Natural killer cell (primary cell): ENCODE measurements around the gene ADAP2. TPM values are rescaled to one million over a fixed set of nuclear protein-coding genes. Genes with fewer than 3 reads are reported as not detected.
"Not testable (repeated sequence)": the region's sequence is repeated elsewhere in the genome, so short reads cannot be mapped to it uniquely, and the experiment has no call there.

ENCODE experiments used
- ATAC-seq, 3 donors: fragments of 150-1000 bp in 2 of 3; fragments of 200-7000 bp in 1 of 3; cut with Tn5 transposase; 1 replicate in 1 of 3; 2 replicates in 2 of 3; pipeline ENCODE4 v1.10.0; 2021; ENCODE audit warnings: mild to moderate bottlenecking in 2 of 3, moderate library complexity in 2 of 3
- DNase-seq, 2 donors: peaks; one replicate each; pipeline versions ENCODE4 v3.0.0 to v3.0.0-alpha.2; 2013 to 2021; ENCODE audit warnings: mixed read lengths in 1 of 2
- H3K27ac ChIP-seq: one replicate; pipeline ENCODE4 v1.5.1; 2013; ENCODE audit warnings: mild to moderate bottlenecking, low read length
- H3K27me3 ChIP-seq: one replicate; pipeline ENCODE4 v1.6.1; 2013; ENCODE audit warnings: low read length; ENCODE audit not compliant: control insufficient read depth, insufficient read depth
- H3K36me3 ChIP-seq: one replicate; pipeline ENCODE4 v1.6.1; 2013; ENCODE audit warnings: low read length; ENCODE audit not compliant: control insufficient read depth, insufficient read depth
- H3K4me1 ChIP-seq: one replicate; pipeline ENCODE4 v1.6.1; 2013; ENCODE audit warnings: low read length; ENCODE audit not compliant: control insufficient read depth, insufficient read depth
- H3K4me3 ChIP-seq: one replicate; pipeline ENCODE4 v1.5.1; 2013; ENCODE audit warnings: low read length
- H3K9me3 ChIP-seq: one replicate; pipeline ENCODE4 v1.6.1; 2013; ENCODE audit warnings: low read length; ENCODE audit not compliant: control insufficient read depth, insufficient read depth
- H3K27ac Mint-ChIP-seq, 2 donors: one replicate each; pipeline ENCODE4 v1.8.0; 2022; ENCODE audit warnings: mild to moderate bottlenecking in 2 of 2, mixed read lengths in 2 of 2, moderate library complexity in 1 of 2
- H3K27me3 Mint-ChIP-seq, 2 donors: one replicate each; pipeline ENCODE4 v1.8.0; 2022; ENCODE audit warnings: low read depth in 2 of 2, mixed read lengths in 2 of 2
- H3K36me3 Mint-ChIP-seq: one replicate; pipeline ENCODE4 v1.8.0; 2022; ENCODE audit warnings: mixed read lengths
- H3K4me1 Mint-ChIP-seq, 2 donors: one replicate each; pipeline ENCODE4 v1.8.0; 2022; ENCODE audit warnings: mixed read lengths in 2 of 2
- H3K4me3 Mint-ChIP-seq: one replicate; pipeline ENCODE4 v1.8.0; 2022; ENCODE audit warnings: mild to moderate bottlenecking, moderate library complexity, mixed read lengths
- H3K9me3 Mint-ChIP-seq, 2 donors: one replicate each; pipeline ENCODE4 v1.8.0; 2022; ENCODE audit warnings: mixed read lengths in 2 of 2
- whole genome bisulfite sequencing: methylation state at CpG from one replicate; pipeline ENCODE4 v1.1.7; 2013; ENCODE audit warnings: missing lambda C conversion rate; ENCODE audit not compliant: insufficient coverage; 5-methylcytosine and 5-hydroxymethylcytosine counted together
- intact Hi-C: fragments of 100-400 bp; cut with micrococcal nuclease; formaldehyde crosslinking; loops from one replicate; pipeline ENCODE4 v1.14.2; 2022
- total RNA-seq, 4 donors: library from RNA; stranded (reverse); fragments of 120-200 nt in 1 of 4; gene quantifications; one replicate each; pipeline versions ENCODE4 v1.2.3 to v1.2.4, GENCODE V29; 2013 to 2022
- TF ChIP-seq, protein P1 (sequence below): fragments of 200-600 bp; IDR thresholded peaks from one replicate; pipeline ENCODE4 v1.8.0; 2022; ENCODE audit warnings: antibody characterized with exemption

Gene ADAP2
- total RNA-seq, 3 donors from 2014 or later (not counting 1 experiment from before 2014, with no cell fraction given), result 2.6 to 6.6 (median 2.9) TPM

DNA sequence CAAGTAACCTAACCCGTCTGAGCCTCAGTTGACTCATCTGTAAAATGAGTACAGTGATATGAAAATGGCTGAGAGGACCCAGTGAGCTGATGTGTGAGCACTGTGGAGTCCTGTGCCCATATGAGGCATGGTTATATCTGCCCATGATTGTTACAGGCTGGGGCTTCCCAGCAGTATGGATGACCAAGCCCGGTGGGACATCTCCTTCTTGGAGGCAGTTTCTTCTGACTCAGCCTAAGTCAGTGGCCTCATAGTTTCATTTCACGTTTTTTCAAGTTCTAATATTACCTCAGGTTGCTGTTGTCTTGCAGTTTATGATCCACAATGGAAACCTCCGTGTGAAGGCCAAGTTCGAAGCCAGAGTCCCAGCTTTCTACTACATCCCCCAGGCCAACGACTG is 4.8 kb downstream of the ADAP2 start:
- peaks cover 6% of the 10 kb centered on the region for H3K4me1 ChIP-seq
- intact Hi-C loops, result no loop called here
- TF ChIP-seq, protein P1, sequence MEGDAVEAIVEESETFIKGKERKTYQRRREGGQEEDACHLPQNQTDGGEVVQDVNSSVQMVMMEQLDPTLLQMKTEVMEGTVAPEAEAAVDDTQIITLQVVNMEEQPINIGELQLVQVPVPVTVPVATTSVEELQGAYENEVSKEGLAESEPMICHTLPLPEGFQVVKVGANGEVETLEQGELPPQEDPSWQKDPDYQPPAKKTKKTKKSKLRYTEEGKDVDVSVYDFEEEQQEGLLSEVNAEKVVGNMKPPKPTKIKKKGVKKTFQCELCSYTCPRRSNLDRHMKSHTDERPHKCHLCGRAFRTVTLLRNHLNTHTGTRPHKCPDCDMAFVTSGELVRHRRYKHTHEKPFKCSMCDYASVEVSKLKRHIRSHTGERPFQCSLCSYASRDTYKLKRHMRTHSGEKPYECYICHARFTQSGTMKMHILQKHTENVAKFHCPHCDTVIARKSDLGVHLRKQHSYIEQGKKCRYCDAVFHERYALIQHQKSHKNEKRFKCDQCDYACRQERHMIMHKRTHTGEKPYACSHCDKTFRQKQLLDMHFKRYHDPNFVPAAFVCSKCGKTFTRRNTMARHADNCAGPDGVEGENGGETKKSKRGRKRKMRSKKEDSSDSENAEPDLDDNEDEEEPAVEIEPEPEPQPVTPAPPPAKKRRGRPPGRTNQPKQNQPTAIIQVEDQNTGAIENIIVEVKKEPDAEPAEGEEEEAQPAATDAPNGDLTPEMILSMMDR, result no peak
- Mint-ChIP-seq H3K36me3 (no peaks in the 10 kb centered on the region), H3K27ac (no peak overlapping the region), H3K4me3 (no peak overlapping the region), H3K4me1 (peaks cover 5 to 10% of the 10 kb centered on the region in 2 donors), H3K27me3 (peaks cover 23 to 27% of the 10 kb centered on the region in 2 donors), H3K9me3 (no peaks in the 10 kb centered on the region)
- peaks cover 6% of the 10 kb centered on the region for H3K27me3 ChIP-seq
- H3K9me3 ChIP-seq, result no peaks in the 10 kb centered on the region
- DNase-seq, result no peak
- H3K36me3 ChIP-seq, result no peaks in the 10 kb centered on the region
- no peak for ATAC-seq
- WGBS, result 59% methylated on average over 3 of the region's 6 CpGs
- H3K4me3 ChIP-seq, result no peak overlapping the region
- H3K27ac ChIP-seq, result no peak overlapping the region

DNA sequence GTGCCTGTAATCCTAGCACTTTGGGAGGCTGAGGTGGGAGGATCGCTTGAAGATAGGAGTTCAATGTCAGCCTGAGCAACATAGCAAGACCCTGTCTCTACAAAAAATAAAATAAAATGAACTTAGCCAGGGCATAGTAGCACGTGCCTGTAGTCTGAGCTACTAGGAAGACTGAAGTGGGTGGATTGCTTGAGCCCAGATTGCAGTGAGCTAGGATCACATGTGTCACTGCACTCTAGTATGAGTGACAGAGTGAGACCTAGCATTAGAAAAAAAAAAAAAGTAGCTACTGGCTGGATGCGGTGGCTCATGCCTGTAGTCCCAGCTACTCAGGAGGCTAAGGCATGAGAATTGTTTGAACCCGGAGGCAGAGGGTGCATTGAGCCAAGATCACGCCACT is 6.0 kb downstream of the ADAP2 start:
- TF ChIP-seq, protein P1, result no peak
- peaks cover 2% of the 10 kb centered on the region in 2 donors for H3K4me1 Mint-ChIP-seq
- no peak for ATAC-seq
- H3K4me3 Mint-ChIP-seq, result no peak overlapping the region
- Histone ChIP-seq H3K4me1 (peaks cover 3% of the 10 kb centered on the region), H3K4me3 (no peak overlapping the region), H3K9me3 (no peaks in the 10 kb centered on the region), H3K36me3 (no peaks in the 10 kb centered on the region), H3K27me3 (peaks cover 5% of the 10 kb centered on the region), H3K27ac (no peak overlapping the region)
- WGBS, result 87% methylated on average over 5 of the region's 5 CpGs
- H3K36me3 Mint-ChIP-seq, result no peaks in the 10 kb centered on the region
- no peaks in the 10 kb centered on the region for H3K9me3 Mint-ChIP-seq
- H3K27me3 Mint-ChIP-seq, result peaks cover 17 to 19% of the 10 kb centered on the region in 2 donors
- intact Hi-C loops, result no loop called here
- no peak for DNase-seq
- H3K27ac Mint-ChIP-seq, result no peak overlapping the region

DNA sequence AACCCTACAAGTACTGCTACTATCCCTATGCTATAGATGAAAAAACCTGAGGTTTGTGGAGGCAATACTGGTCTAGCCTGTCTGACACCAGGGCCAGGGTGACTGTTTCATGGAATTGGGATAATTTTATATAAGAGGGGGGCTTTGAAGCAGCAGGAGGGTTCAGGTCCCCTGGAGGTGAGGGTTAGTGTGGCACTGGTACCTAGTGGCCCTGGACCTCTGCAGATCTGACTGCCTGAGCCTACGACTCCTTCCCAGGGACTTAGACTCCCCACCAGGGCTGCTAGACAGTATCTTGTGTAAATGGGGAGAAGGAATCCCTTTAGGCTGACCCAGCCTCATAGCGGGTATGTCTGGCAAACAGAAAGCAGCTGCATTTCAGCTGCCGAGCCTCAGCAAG is 6.8 kb downstream of the ADAP2 start:
- no peaks in the 10 kb centered on the region for H3K36me3 Mint-ChIP-seq
- Histone ChIP-seq H3K27me3 (peaks cover 5% of the 10 kb centered on the region), H3K27ac (no peak overlapping the region), H3K36me3 (no peaks in the 10 kb centered on the region), H3K9me3 (no peaks in the 10 kb centered on the region), H3K4me3 (no peak overlapping the region), H3K4me1 (no peaks in the 10 kb centered on the region)
- ATAC-seq (no peak), DNase-seq (no peak)
- H3K9me3 Mint-ChIP-seq, result no peaks in the 10 kb centered on the region
- intact Hi-C loops, result no loop called here
- peaks cover 13% of the 10 kb centered on the region in 2 donors for H3K27me3 Mint-ChIP-seq
- TF ChIP-seq, protein P1, result no peak
- H3K4me1 Mint-ChIP-seq, result no peaks in the 10 kb centered on the region
- 90% methylated on average over 3 of the region's 3 CpGs for WGBS
- H3K27ac Mint-ChIP-seq, result no peak overlapping the region
- H3K4me3 Mint-ChIP-seq, result no peak overlapping the region

DNA sequence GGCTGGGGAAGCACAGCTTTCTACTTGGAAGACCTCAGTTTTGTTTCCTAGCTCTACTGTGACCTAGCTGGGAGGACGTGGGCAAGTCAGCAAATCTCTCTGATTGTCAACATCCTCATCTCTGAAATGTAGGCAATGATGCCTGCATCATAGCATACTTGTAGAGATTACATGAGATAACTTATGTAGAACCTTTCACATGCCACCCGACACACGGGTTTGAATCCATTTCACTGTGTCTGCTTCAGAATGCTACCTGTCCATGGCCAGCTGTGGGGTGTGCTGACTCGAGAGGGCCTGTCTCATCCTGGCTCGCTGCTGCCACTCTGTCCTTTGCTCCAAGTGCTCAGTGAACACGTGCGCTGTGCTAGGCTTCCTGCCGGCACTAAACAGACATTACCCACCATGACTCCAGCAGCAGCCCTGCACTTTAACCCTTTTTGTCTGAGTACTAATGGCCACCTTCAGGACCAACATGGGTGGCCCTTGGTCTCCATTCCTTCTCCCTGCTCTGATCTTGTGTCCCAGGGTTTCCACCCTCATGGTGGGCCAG is 7.4 kb downstream of the ADAP2 start:
- intact Hi-C loops, result no loop called here
- H3K9me3 Mint-ChIP-seq, result no peaks in the 10 kb centered on the region
- TF ChIP-seq, protein P1, result no peak
- Histone ChIP-seq H3K4me1 (no peaks in the 10 kb centered on the region), H3K4me3 (no peak overlapping the region), H3K9me3 (no peaks in the 10 kb centered on the region), H3K36me3 (no peaks in the 10 kb centered on the region), H3K27me3 (peaks cover 5% of the 10 kb centered on the region), H3K27ac (no peak overlapping the region)
- ATAC-seq (no peak), DNase-seq (no peak)
- 83% methylated on average over 8 of the region's 8 CpGs for WGBS
- H3K27me3 Mint-ChIP-seq, result peaks cover 11 to 13% of the 10 kb centered on the region in 2 donors
- H3K4me3 Mint-ChIP-seq, result no peak overlapping the region
- no peaks in the 10 kb centered on the region for H3K4me1 Mint-ChIP-seq
- H3K36me3 Mint-ChIP-seq, result no peaks in the 10 kb centered on the region
- H3K27ac Mint-ChIP-seq, result no peak overlapping the region

DNA sequence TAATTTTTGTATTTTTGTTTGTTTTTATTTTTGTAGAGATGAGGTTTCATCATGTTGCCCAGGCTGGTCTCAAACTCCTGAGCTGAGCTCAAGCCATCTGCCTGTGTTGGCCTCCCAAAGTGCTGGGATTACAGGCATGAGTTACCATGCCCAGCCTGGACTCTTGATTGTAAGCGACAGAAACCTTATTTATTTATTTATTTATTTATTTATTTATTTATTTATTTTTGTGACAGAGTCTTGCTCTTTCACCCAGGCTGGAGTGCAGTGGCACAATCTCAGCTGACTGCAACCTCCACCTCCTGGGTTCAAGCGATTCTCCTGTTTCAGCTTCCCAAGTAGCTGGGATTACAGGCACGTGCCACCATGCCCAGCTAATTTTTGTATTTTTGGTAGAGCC is 8.1 kb downstream of the ADAP2 start:
- H3K9me3 ChIP-seq, H3K27ac Mint-ChIP-seq, H3K4me1 Mint-ChIP-seq, H3K4me3 ChIP-seq, H3K4me1 ChIP-seq, H3K36me3 Mint-ChIP-seq, H3K27me3 ChIP-seq, DNase-seq, ATAC-seq, H3K36me3 ChIP-seq, H3K4me3 Mint-ChIP-seq, H3K27ac ChIP-seq, intact Hi-C loops, H3K9me3 Mint-ChIP-seq: not testable (repeated sequence)
- H3K27me3 Mint-ChIP-seq, result peaks cover 7 to 13% of the 10 kb centered on the region in 2 donors
- 90% methylated on average over 2 of the region's 3 CpGs for WGBS
